H1 (cell line): ENCODE data around the gene CCT6A. TPM values are rescaled to one million over a fixed set of nuclear protein-coding genes. Genes with fewer than 3 reads are reported as not detected.

Source experiments
- CTCF ChIA-PET: fragments of 300-600 bp; sonication (Branson Sonifier 250); formaldehyde crosslinking; loops from one replicate; lab custom pipeline; 2021; ENCODE audit not compliant: partially characterized antibody; lab: Charles Lee
- POLR2A ChIA-PET: fragments of 300-600 bp; sonication (Branson Sonifier 250); formaldehyde crosslinking; loops from one replicate; lab custom pipeline; 2021; ENCODE audit warnings: inconsistent platforms; ENCODE audit not compliant: partially characterized antibody; lab: Charles Lee
- DNase-seq, 2 experiments: peaks; one replicate each; pipeline versions ENCODE4 v3.0.0 to v3.0.0-alpha.2; 2010 to 2022; ENCODE audit warnings: low spot score in 2 of 2, low read depth in 1 of 2, mixed read lengths in 1 of 2
- FAIRE-seq: peaks from 2 replicates; lab custom pipeline; 2011; peaks lifted over from hg19 to GRCh38; lab: Jason Lieb, UNC
- H2AFZ ChIP-seq: 2 replicates; pipeline ENCODE4 v1.8.1; 2012; ENCODE audit warnings: low read length, inconsistent platforms
- H2AK5ac ChIP-seq: 2 replicates; pipeline ENCODE4 v1.6.1; 2013; ENCODE audit warnings: low read depth, low read length
- H2BK120ac ChIP-seq: replicated peaks from 2 replicates; pipeline ENCODE3; 2013; ENCODE audit warnings: low read depth, low read length, inconsistent platforms
- H2BK12ac ChIP-seq: 2 replicates; pipeline ENCODE4 v1.6.1; 2013; ENCODE audit warnings: low read depth, low read length
- H2BK15ac ChIP-seq: 2 replicates; pipeline ENCODE4 v1.6.1; 2013; ENCODE audit warnings: low read length
- H2BK20ac ChIP-seq: 2 replicates; pipeline ENCODE4 v1.6.1; 2013; ENCODE audit warnings: low read length
- H2BK5ac ChIP-seq: 2 replicates; pipeline ENCODE4 v1.6.1; 2013; ENCODE audit warnings: low read depth, low read length
- H3K14ac ChIP-seq: 2 replicates; pipeline ENCODE4 v1.6.1; 2013; ENCODE audit warnings: inconsistent platforms; ENCODE audit not compliant: insufficient read length
- H3K18ac ChIP-seq: 2 replicates; pipeline ENCODE4 v1.6.1; 2013; ENCODE audit warnings: low read length; ENCODE audit errors: extremely low read depth
- H3K23ac ChIP-seq: 2 replicates; pipeline ENCODE4 v1.6.1; 2013; ENCODE audit warnings: inconsistent platforms; ENCODE audit not compliant: insufficient read length
- H3K23me2 ChIP-seq: 2 replicates; pipeline ENCODE4 v1.6.1; 2013; ENCODE audit warnings: low read depth, low read length
- H3K27ac ChIP-seq: 2 replicates; pipeline ENCODE4 v1.6.1; 2011; ENCODE audit warnings: low read depth, low read length, inconsistent platforms
- H3K27me3 ChIP-seq, 4 experiments: replicated peaks in 1 of 4; 1 replicate in 1 of 4; 2 replicates in 3 of 4; pipeline versions ENCODE4 v1.6.1 to v1.8.1; 2011 to 2013; ENCODE audit warnings: low read length in 3 of 4, mild to moderate bottlenecking in 3 of 4, inconsistent platforms in 2 of 4, mixed read lengths in 2 of 4, moderate library complexity in 1 of 4; ENCODE audit not compliant: control insufficient read depth in 3 of 4, insufficient read depth in 3 of 4; ENCODE audit errors: extremely low read depth in 1 of 4
- H3K36me3 ChIP-seq, 4 experiments: 2 replicates each; pipeline versions ENCODE4 v1.6.1 to v1.8.1; 2011 to 2013; ENCODE audit warnings: mild to moderate bottlenecking in 4 of 4, low read length in 3 of 4, moderate library complexity in 2 of 4, control low read depth in 1 of 4, inconsistent platforms in 1 of 4; ENCODE audit not compliant: insufficient read depth in 4 of 4, control insufficient read depth in 2 of 4
- H3K4ac ChIP-seq: replicated peaks from 2 replicates; pipeline ENCODE3; 2013; ENCODE audit warnings: low read length, low read depth, mixed read lengths, inconsistent platforms; ENCODE audit not compliant: insufficient read length
- H3K4me1 ChIP-seq, 4 experiments: replicated peaks in 1 of 4; 1 replicate in 1 of 4; 2 replicates in 3 of 4; pipeline versions ENCODE4 v1.6.1 to v1.8.1; 2011 to 2013; ENCODE audit warnings: low read length in 3 of 4, inconsistent platforms in 2 of 4, mixed read lengths in 1 of 4; ENCODE audit not compliant: insufficient read depth in 4 of 4, control insufficient read depth in 3 of 4
- H3K4me2 ChIP-seq, 2 experiments: 2 replicates each; pipeline versions ENCODE4 v1.6.1 to v1.8.1; 2011 to 2013; ENCODE audit warnings: low read depth in 2 of 2, low read length in 2 of 2, control low read depth in 1 of 2, inconsistent platforms in 1 of 2, mild to moderate bottlenecking in 1 of 2; ENCODE audit not compliant: insufficient read depth in 1 of 2
- H3K4me3 ChIP-seq, 4 experiments: fragments of 200-600, 300-600 bp in 1 of 4; sonication (generic), shearing (Covaris generic), sonication (Bioruptor Twin) in 1 of 4; 2 replicates each; pipeline versions ENCODE4 v1.5.1 to v1.8.1; 2011 to 2016; ENCODE audit warnings: low read length in 4 of 4, low read depth in 3 of 4, control low read depth in 2 of 4, inconsistent platforms in 2 of 4, mild to moderate bottlenecking in 2 of 4, mixed read lengths in 1 of 4, moderate library complexity in 1 of 4; ENCODE audit not compliant: insufficient read depth in 2 of 4; ENCODE audit errors: extremely low read depth in 1 of 4
- H3K56ac ChIP-seq: replicated peaks from 2 replicates; pipeline ENCODE3; 2013; ENCODE audit warnings: low read depth, mild to moderate bottlenecking, mixed read lengths, low read length, inconsistent platforms; ENCODE audit not compliant: insufficient read length
- H3K79me1 ChIP-seq: 2 replicates; pipeline ENCODE4 v1.6.1; 2013; ENCODE audit warnings: low read depth, low read length, control low read depth
- H3K79me2 ChIP-seq, 2 experiments: 2 replicates each; pipeline versions ENCODE4 v1.6.1 to v1.8.1; 2012 to 2013; ENCODE audit warnings: low read length in 2 of 2, mild to moderate bottlenecking in 2 of 2, inconsistent platforms in 1 of 2; ENCODE audit not compliant: insufficient read depth in 2 of 2, control insufficient read depth in 1 of 2
- H3K9ac ChIP-seq, 4 experiments: replicated peaks in 1 of 4; 1 replicate in 1 of 4; 2 replicates in 3 of 4; pipeline versions ENCODE4 v1.6.1 to v1.8.1; 2011 to 2013; ENCODE audit warnings: low read depth in 3 of 4, low read length in 3 of 4, control low read depth in 2 of 4, mild to moderate bottlenecking in 2 of 4, moderate library complexity in 2 of 4, inconsistent platforms in 1 of 4; ENCODE audit errors: extremely low read depth in 1 of 4
- H3K9me3 ChIP-seq, 2 experiments: 2 replicates each; pipeline versions ENCODE4 v1.6.1 to v1.8.1; 2012 to 2013; ENCODE audit warnings: mild to moderate bottlenecking in 2 of 2, moderate library complexity in 2 of 2, control low read depth in 1 of 2, inconsistent platforms in 1 of 2, low read depth in 1 of 2, low read length in 1 of 2, mixed read lengths in 1 of 2; ENCODE audit not compliant: insufficient read depth in 2 of 2
- H4K20me1 ChIP-seq, 2 experiments: replicated peaks in 1 of 2; 2 replicates each; pipeline versions ENCODE3 to v1.8.1; 2011 to 2013; ENCODE audit warnings: inconsistent platforms in 2 of 2, low read length in 2 of 2, mild to moderate bottlenecking in 1 of 2; ENCODE audit not compliant: insufficient read depth in 2 of 2, control insufficient read depth in 1 of 2
- H4K5ac ChIP-seq: 2 replicates; pipeline ENCODE4 v1.6.1; 2013; ENCODE audit warnings: low read length, low read depth, mixed read lengths, inconsistent platforms; ENCODE audit not compliant: insufficient read length
- H4K8ac ChIP-seq: 2 replicates; pipeline ENCODE4 v1.8.0; 2013; ENCODE audit warnings: mild to moderate bottlenecking, moderate library complexity, low read length, inconsistent platforms; ENCODE audit not compliant: insufficient read depth; ENCODE audit errors: extremely low read depth
- H4K91ac ChIP-seq: replicated peaks from 2 replicates; pipeline ENCODE3; 2013; ENCODE audit warnings: low read length, mixed read lengths, inconsistent platforms; ENCODE audit not compliant: insufficient read length
- ASH2L ChIP-seq: fragments of 200-600, 300-600 bp; sonication (generic); IDR thresholded peaks from one replicate; pipeline ENCODE4 v1.7.1; 2017; ENCODE audit warnings: low read length
- ATF3 ChIP-seq: IDR thresholded peaks from 2 replicates; pipeline ENCODE4 v1.6.1; 2011; ENCODE audit warnings: low read depth, mild to moderate bottlenecking, low read length; ENCODE audit not compliant: insufficient read depth
- CHD1 ChIP-seq: IDR thresholded peaks from 2 replicates; pipeline ENCODE4 v1.6.1; 2012; ENCODE audit warnings: low read depth, low read length, improper control_type of control experiment
- EZH2 ChIP-seq: fragments of 200-600 bp; sonication (generic); IDR thresholded peaks from 2 replicates; pipeline ENCODE4 v1.7.1; 2012; ENCODE audit warnings: low read depth, mild to moderate bottlenecking, moderate library complexity, low read length, inconsistent platforms; ENCODE audit not compliant: severe bottlenecking
- KDM1A ChIP-seq: fragments of 200-600, 300-600 bp; sonication (generic); IDR thresholded peaks from 2 replicates; pipeline ENCODE4 v1.7.1; 2016; ENCODE audit warnings: mild to moderate bottlenecking, low read length, borderline replicate concordance
- MAX ChIP-seq: IDR thresholded peaks from 2 replicates; pipeline ENCODE4 v1.6.1; 2012; ENCODE audit warnings: inconsistent platforms
- PHF8 ChIP-seq: fragments of 200-600 bp; sonication (generic); conservative IDR thresholded peaks from 2 replicates; pipeline ENCODE4 v1.7.1; 2012; ENCODE audit warnings: low read depth, mild to moderate bottlenecking, inconsistent platforms, low read length, moderate library complexity
- RBBP5 ChIP-seq: IDR thresholded peaks from 2 replicates; pipeline ENCODE4 v1.7.1; 2012; ENCODE audit warnings: low read depth, mild to moderate bottlenecking, inconsistent platforms, low read length, moderate library complexity, borderline replicate concordance
- RNF2 ChIP-seq: fragments of 200-900, 300-1000 bp; sonication (generic); IDR thresholded peaks from 2 replicates; pipeline ENCODE4 v1.7.1; 2016; ENCODE audit warnings: borderline replicate concordance, low read depth, mild to moderate bottlenecking, antibody characterized with exemption, low read length; ENCODE audit not compliant: poor library complexity, severe bottlenecking; ENCODE audit errors: missing control alignments
- TCF12 ChIP-seq: IDR thresholded peaks from 2 replicates; pipeline ENCODE4 v1.6.1; 2011; ENCODE audit warnings: low read depth, mild to moderate bottlenecking, low read length
- TEAD4 ChIP-seq: IDR thresholded peaks from 2 replicates; pipeline ENCODE4 v1.6.1; 2012; ENCODE audit warnings: low read depth, low read length, inconsistent platforms, mixed read lengths
- WGBS, 2 experiments: shearing (Covaris generic) in 1 of 2; methylation state at CpG; one replicate each; pipeline versions ENCODE4 v1.1.6 to v1.1.7; 2013 to 2015; ENCODE audit warnings: low lambda C conversion rate in 2 of 2, mixed read lengths in 2 of 2, inconsistent platforms in 1 of 2, low coverage in 1 of 2, missing lambda C conversion rate in 1 of 2; ENCODE audit not compliant: insufficient replicate concordance in 2 of 2, insufficient coverage in 1 of 2, insufficient read length in 1 of 2; ENCODE audit errors: extremely low coverage in 1 of 2, missing lambda C conversion rate in 1 of 2; 5-methylcytosine and 5-hydroxymethylcytosine counted together
- polyA plus RNA-seq, 7 experiments: library from polyadenylated mRNA; depleted of rRNA in 3 of 7; stranded (reverse) in 5 of 7; unstranded in 2 of 7; fragments of >200 nt in 5 of 7; fragments of 200-250 nt in 2 of 7; gene quantifications; 1 replicate in 5 of 7; 2 replicates in 1 of 7; 4 replicates in 1 of 7; pipeline versions ENCODE4 v1.2.1 to v1.2.3, GENCODE V29; 2011 to 2013; ENCODE audit warnings: missing spikeins in 2 of 7, mixed read lengths in 2 of 7
- total RNA-seq: library from RNA; stranded (reverse); fragmentation: NEBNext Ultra II Directional; extraction: Animal tissue kit (Norgen Biotek cat#: 25700); gene quantifications from 2 replicates; pipeline ENCODE4 v1.2.1, GENCODE V29; 2021

Gene CCT6A
- total and polyA plus RNA-seq, 2 of the 8 experiments (the other 6 are each of a cell fraction or from before 2014, with no cell fraction given) = 201 to 272 TPM

GRCh38 chr7:56046721-56047445, 4.7 kb upstream of the CCT6A start:
- Histone ChIP-seq H2BK20ac (no peak overlapping the region), H3K36me3 (peaks cover 0 to 5% (median 0%) of the 10 kb centered on the region in 4 experiments; a peak in 2 of 8 replicates), H3K18ac (no peak overlapping the region), H3K27me3 (no peaks in the 10 kb centered on the region), H3K23me2 (no peaks in the 10 kb centered on the region), H3K27ac (no peak overlapping the region), H2BK12ac (no peak overlapping the region), H3K56ac (no peak overlapping the region), H3K79me1 (no peaks in the 10 kb centered on the region), H4K20me1 (no peaks in the 10 kb centered on the region), H3K4me2 (no peak overlapping the region), H3K79me2 (peaks cover under 1 to 21% of the 10 kb centered on the region in 2 experiments; a peak in 3 of 4 replicates), H4K5ac (no peak overlapping the region), H3K23ac (no peak overlapping the region), H3K9me3 (no peaks in the 10 kb centered on the region), H2BK5ac (no peak overlapping the region), H3K4me1 (peaks cover 0 to 4% (median 1%) of the 10 kb centered on the region in 4 experiments; a peak in 5 of 7 replicates), H2AFZ (no peak overlapping the region), H2AK5ac (no peak overlapping the region), H3K9ac (no peak overlapping the region), H3K4ac (no peak overlapping the region), H3K14ac (no peak overlapping the region), H3K4me3 (no peak overlapping the region), H2BK120ac (no peak overlapping the region), H2BK15ac (no peak overlapping the region), H4K91ac (no peak overlapping the region), H4K8ac (no peak overlapping the region)
- ChIA-PET POLR2A (interaction anchor here (0.7 to 44.4 kb wide), 3 partner anchors 11 to 23 kb away, joined by 4 to 869 read pairs (median 5); partner anchors contain the start of gene SUMF2), CTCF (no interaction called here)
- FAIRE-seq = no peak
- no peak for DNase-seq
- 96% methylated on average over 5 of the region's 5 CpGs; no CpG with 5 or more reads in 1 of the 2 experiments for WGBS, 2 experiments
- TF ChIP-seq CHD1 (no peak), ASH2L (no peak), KDM1A (no peak), RNF2 (no peak), ATF3 (no peak), EZH2 (no peak), PHF8 (no peak), TCF12 (no peak), MAX (no peak), RBBP5 (no peak), TEAD4 (no peak)
